GM18502 (cell line): ENCODE results near the gene GALNT2.

Experiments used
- ATAC-seq: cut with Tn5 transposase; IDR thresholded peaks from one replicate; pipeline ENCODE4 v1.9.1; 2021; ENCODE audit warnings: mild to moderate bottlenecking; ENCODE audit not compliant: unreplicated experiment, poor library complexity

GALNT2 gene

GRCh38 chr1:230070321-230071208 is 3.5 kb downstream of the GALNT2 start:
- ATAC-seq = no peak

- ATAC-seq = no peak
These were observed 4.3 kb downstream of the GALNT2 start for GRCh38 chr1:230071316-230071715.

- ATAC-seq = no peak
These were observed 5.3 kb downstream of the GALNT2 start for GRCh38 chr1:230072296-230072695.

GRCh38 chr1:230072866-230073265 is 5.8 kb downstream of the GALNT2 start:
- ATAC-seq = no peak

- no peak for ATAC-seq
These were observed 6.5 kb downstream of the GALNT2 start for GRCh38 chr1:230073371-230074035.

- ATAC-seq = no peak
These were observed 7.2 kb downstream of the GALNT2 start for GRCh38 chr1:230074270-230074669.

GRCh38 chr1:230074762-230075161 is 7.7 kb downstream of the GALNT2 start:
- no peak for ATAC-seq

GRCh38 chr1:230076121-230076520 is 9.1 kb downstream of the GALNT2 start:
- no peak for ATAC-seq

GRCh38 chr1:230077011-230077410 is 10.0 kb downstream of the GALNT2 start:
- no peak for ATAC-seq

GRCh38 chr1:230077436-230078213 is 10.6 kb downstream of the GALNT2 start:
- ATAC-seq = no peak

GRCh38 chr1:230079199-230080024 is 12.4 kb downstream of the GALNT2 start:
- ATAC-seq = no peak

- ATAC-seq = no peak
These were observed 13.8 kb downstream of the GALNT2 start for GRCh38 chr1:230080822-230081221.

- no peak for ATAC-seq
These were observed 14.7 kb downstream of the GALNT2 start for GRCh38 chr1:230081751-230082150.

- ATAC-seq = no peak
These were observed 15.2 kb downstream of the GALNT2 start for GRCh38 chr1:230082211-230082610.

GRCh38 chr1:230083053-230083452 is 16.0 kb downstream of the GALNT2 start:
- ATAC-seq = no peak

GRCh38 chr1:230083746-230084407 is 16.8 kb downstream of the GALNT2 start:
- ATAC-seq = no peak

GRCh38 chr1:230084408-230085177 is 17.6 kb downstream of the GALNT2 start:
- no peak for ATAC-seq

- ATAC-seq = no peak
These were observed 18.1 kb downstream of the GALNT2 start for GRCh38 chr1:230085178-230085515.

GRCh38 chr1:230086151-230086550 is 19.1 kb downstream of the GALNT2 start:
- ATAC-seq = no peak
